HFF-Myc (cell line): ENCODE data around the gene CIDEC.

ENCODE experiments used
- DNase-seq: peaks from one replicate; pipeline ENCODE4 v3.0.0-alpha.2; 2011; ENCODE audit warnings: low read depth; ENCODE audit errors: extremely low read depth
- H3K4me3 ChIP-seq: replicated peaks from 2 replicates; pipeline ENCODE4 v1.5.1; 2011; ENCODE audit warnings: low read depth, mild to moderate bottlenecking, control low read depth, low read length
- CTCF ChIP-seq: IDR thresholded peaks from 2 replicates; pipeline ENCODE4 v1.5.1; 2012; ENCODE audit warnings: mild to moderate bottlenecking, low read depth, low read length, control low read depth; ENCODE audit errors: missing control alignments

The CIDEC gene

GRCh38 chr3:9909221-9910013 lies 29.4 kb upstream of the CIDEC start:
- no peak overlapping the region for H3K4me3 ChIP-seq
- no peak for TF ChIP-seq CTCF
- DNase-seq = no peak

GRCh38 chr3:9908286-9908685 lies 28.2 kb upstream of the CIDEC start:
- no peak for DNase-seq
- TF ChIP-seq CTCF = no peak
- no peak overlapping the region for H3K4me3 ChIP-seq

- no peak overlapping the region for H3K4me3 ChIP-seq
- TF ChIP-seq CTCF = no peak
- no peak for DNase-seq
Observed at GRCh38 chr3:9906480-9906879, 26.4 kb upstream of the CIDEC start.

- H3K4me3 ChIP-seq = no peak overlapping the region
Observed at GRCh38 chr3:9903904-9904303, 23.9 kb upstream of the CIDEC start.

GRCh38 chr3:9903238-9903624 lies 23.2 kb upstream of the CIDEC start:
- DNase-seq = no peak
- peak overlapping the region; percentile 32 for H3K4me3 ChIP-seq
- no peak for TF ChIP-seq CTCF

More at GRCh38 chr3:9903904-9904303, 23.9 kb upstream of the CIDEC start:
- no peak for DNase-seq
- TF ChIP-seq CTCF = no peak

GRCh38 chr3:9902372-9903237 lies 22.6 kb upstream of the CIDEC start, which contains the start of gene IL17RE:
TSS of gene IL17RE (plus strand) at chr3:9902848. CDS start at chr3:9902933, 85 bp downstream.
- peak within 1 kb of the TSS; percentile 32 for H3K4me3 ChIP-seq
- no peak for TF ChIP-seq CTCF
- DNase-seq = no peak
